Inflammatory macrophage (primary cell): ENCODE data around the gene HBA2.
A peak's percentile ranks its signal among the peaks of the same experiment; 100 is the strongest.
"Not testable (repeated sequence)": the region's sequence is repeated elsewhere in the genome, so short reads cannot be mapped to it uniquely, and the experiment has no call there.

Experiments used
- DNase-seq, 2 donors: peaks; one replicate each; pipeline ENCODE4 v3.0.0-alpha.2; 2020 to 2022

The HBA2 gene

GRCh38 chr16:155031-155398, 17.7 kb upstream of the HBA2 start:
- no peak for DNase-seq

GRCh38 chr16:159136-159849, 13.4 kb upstream of the HBA2 start:
- no peak for DNase-seq

- DNase-seq: not testable (repeated sequence)
These were observed 12.4 kb upstream of the HBA2 start for GRCh38 chr16:160242-160641.

GRCh38 chr16:160691-161190, 11.9 kb upstream of the HBA2 start:
- no peak for DNase-seq

- DNase-seq: no peak
These were observed 10.2 kb upstream of the HBA2 start for GRCh38 chr16:162271-162991.

- not testable (repeated sequence) for DNase-seq
These were observed 9.5 kb upstream of the HBA2 start for GRCh38 chr16:163139-163538.

GRCh38 chr16:163696-164095, 9.0 kb upstream of the HBA2 start:
- not testable (repeated sequence) for DNase-seq

- not testable (repeated sequence) for DNase-seq
These were observed 8.4 kb upstream of the HBA2 start for GRCh38 chr16:164134-164823.

GRCh38 chr16:164827-165538, 7.7 kb upstream of the HBA2 start:
- no peak for DNase-seq

- no peak for DNase-seq
These were observed 6.9 kb upstream of the HBA2 start, which contains the start of gene HBM for GRCh38 chr16:165539-166374. TSS of gene HBM (plus strand) at chr16:165978. CDS start at chr16:165998, 20 bp downstream.

- DNase-seq: no peak
These were observed 6.1 kb upstream of the HBA2 start for GRCh38 chr16:166375-167121.

GRCh38 chr16:167122-167690, 5.5 kb upstream of the HBA2 start:
- DNase-seq: no peak

GRCh38 chr16:168424-168823, 4.3 kb upstream of the HBA2 start:
- DNase-seq: no peak

- DNase-seq: no peak
These were observed 3.7 kb upstream of the HBA2 start for GRCh38 chr16:169014-169413.

GRCh38 chr16:170088-170507, 2.6 kb upstream of the HBA2 start:
- DNase-seq: peak in 1 of 2 donors; percentile 23

GRCh38 chr16:170788-171187, 1.9 kb upstream of the HBA2 start:
- no peak for DNase-seq

- not testable (repeated sequence) for DNase-seq
These were observed 657 bp downstream of the HBA2 start for GRCh38 chr16:173211-173854.

GRCh38 chr16:173928-174769, 1.5 kb downstream of the HBA2 start:
- not testable (repeated sequence) for DNase-seq
